Measurements from ENCODE around the gene SPTBN4.

GRCh38 chr19:40492274-40492673, 25.5 kb downstream of the SPTBN4 start:
- TF ChIP-seq, protein P1, sequence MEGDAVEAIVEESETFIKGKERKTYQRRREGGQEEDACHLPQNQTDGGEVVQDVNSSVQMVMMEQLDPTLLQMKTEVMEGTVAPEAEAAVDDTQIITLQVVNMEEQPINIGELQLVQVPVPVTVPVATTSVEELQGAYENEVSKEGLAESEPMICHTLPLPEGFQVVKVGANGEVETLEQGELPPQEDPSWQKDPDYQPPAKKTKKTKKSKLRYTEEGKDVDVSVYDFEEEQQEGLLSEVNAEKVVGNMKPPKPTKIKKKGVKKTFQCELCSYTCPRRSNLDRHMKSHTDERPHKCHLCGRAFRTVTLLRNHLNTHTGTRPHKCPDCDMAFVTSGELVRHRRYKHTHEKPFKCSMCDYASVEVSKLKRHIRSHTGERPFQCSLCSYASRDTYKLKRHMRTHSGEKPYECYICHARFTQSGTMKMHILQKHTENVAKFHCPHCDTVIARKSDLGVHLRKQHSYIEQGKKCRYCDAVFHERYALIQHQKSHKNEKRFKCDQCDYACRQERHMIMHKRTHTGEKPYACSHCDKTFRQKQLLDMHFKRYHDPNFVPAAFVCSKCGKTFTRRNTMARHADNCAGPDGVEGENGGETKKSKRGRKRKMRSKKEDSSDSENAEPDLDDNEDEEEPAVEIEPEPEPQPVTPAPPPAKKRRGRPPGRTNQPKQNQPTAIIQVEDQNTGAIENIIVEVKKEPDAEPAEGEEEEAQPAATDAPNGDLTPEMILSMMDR (IDR thresholded peaks at IDR 0.05) = no peak
- TF ChIP-seq POLR2A (IDR thresholded peaks at IDR 0.05) = no peak

Measured in Peyer's patch (tissue), 4 donors.